ENCODE data around the gene CRB2.
"Not testable (repeated sequence)": the region's sequence is repeated elsewhere in the genome, so short reads cannot be mapped to it uniquely, and the experiment has no call there.

The CRB2 gene

DNA sequence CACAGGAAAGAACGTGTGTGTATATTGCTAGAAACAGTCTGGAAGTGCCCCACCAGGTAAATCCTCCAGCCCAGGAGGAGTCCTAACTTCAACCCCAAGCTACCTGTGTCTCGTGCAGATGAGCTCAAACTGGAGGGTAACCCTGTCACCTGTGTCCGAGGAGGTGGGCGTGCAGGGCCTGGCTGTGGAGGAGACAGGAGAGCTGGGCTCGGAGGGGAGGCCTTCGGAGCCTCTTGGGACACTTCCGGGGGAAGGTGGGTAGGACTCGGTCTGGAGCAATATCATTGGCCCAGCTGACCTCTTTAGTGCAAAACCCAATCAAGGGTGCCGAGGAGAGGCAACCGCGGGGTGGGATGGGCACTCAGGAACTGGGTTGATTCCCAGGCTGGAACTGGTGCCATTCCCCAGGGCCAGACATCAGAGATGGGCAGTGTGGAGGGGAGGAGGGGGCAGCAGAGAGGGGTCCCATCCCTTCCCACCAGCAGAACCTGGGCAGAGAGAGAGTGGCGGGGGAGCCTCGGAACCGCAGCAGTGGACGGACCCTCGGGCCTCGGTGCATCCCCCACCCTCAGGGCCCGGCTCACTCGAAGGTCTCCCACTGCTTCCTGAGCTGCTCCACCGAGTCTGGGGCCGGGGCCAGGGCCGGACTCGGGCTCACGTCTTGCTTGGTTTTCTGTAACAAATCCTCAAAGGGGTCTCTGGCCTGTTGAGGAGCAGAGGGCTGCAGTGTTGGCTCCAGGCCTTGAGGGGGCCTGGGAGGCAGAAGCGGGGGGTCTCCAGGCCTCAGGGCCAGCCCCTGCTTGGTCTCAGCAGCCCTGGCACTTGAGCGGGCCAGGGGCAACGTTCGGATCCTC is 25.1 kb downstream of the CRB2 start:
- no peak for DNase-seq (ENCODE audit: low read depth, low spot score)

DNA sequence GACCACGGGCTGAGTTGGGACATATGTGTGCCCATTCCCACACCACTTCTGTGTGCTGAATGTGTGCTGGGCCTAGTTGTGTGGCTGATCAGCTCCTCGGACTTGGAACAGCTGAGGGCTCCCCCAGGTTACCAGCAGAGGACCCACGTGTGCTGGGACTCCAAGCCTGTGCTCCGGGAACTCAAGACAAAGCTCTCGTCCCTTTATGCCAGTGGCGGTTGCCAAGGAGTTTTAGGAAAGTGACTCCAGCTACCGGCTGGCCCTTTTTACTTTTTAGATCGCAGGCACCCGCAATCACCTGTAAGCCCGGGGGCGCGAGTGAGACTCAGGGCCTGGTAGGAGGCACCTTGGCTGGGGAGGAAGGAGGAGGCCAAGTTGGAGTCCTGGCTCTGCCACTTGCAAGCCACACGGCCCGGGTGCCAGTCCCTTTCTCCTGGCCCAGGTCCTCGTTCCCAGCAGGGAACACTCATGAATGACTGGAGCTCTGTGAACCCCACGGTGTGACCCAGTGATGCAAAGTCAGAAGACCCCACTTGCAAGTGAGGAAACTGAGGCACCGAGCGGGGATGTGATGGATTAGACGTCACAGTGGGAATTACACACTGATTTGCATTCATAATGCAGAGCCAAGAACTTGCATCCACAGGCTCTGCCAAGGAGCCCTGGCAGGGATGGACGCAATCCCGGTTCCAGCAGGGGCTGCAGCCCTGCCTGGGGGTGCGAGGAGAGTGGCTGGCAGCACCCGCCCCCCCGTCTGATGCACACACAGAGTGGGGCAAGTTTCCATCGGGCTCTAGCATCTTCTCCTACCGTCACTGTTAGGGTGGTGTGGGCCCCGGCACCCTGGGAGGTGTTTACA is 26.9 kb downstream of the CRB2 start:
- DNase-seq (ENCODE audit: low read depth, low spot score): no peak

DNA sequence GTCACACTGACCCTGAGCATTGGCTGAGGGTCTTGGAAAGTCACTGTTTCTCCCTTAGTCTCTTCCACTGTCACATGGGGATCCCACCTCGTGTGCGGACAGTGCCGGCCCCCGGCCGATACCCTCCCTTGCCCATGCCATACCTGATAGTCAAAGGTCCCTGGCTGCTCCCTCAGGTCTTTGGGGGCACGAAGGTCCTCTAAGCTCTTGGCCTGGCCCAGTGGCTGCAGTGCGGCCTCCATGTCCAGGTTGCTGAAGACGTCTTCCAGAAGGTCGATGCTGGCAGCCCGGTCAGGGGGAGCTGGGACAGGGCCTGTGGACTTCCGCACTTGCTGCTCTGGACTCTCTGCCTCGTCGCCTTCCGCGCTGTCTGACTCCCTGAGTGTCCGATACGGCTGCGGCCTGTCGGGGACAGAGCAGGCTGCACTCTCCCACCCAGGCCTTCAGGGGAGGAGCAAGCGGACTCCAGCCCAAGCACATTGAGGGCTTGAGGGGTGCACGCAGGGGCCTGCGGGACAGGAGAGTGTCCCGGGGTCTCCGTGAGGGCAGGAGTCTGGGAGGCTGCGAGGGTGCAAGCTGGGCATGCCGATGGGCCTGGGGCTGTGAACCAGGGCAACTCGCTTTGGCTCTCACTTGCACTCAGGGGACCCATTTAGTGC is 27.6 kb downstream of the CRB2 start:
- no peak for DNase-seq (ENCODE audit: low read depth, low spot score)

DNA sequence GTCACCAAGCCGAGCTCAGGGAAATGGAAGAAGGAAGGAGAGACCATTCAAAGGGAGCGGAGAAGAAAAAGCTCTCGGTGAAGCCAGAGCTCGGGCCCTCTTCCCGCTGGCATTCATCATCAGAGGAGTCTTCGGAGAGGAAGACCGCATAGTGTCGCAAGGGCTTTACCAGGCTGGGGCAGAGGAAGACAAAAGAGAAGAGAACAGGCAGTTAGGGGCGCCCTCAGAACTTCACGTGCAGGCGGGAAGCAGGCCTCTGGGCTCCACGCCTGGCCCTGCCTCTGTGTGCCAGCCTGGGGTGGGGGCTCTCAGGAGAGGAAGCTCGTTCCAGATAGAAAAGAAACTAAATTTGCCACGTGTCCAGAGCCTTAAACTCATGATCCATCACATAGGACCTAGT is 31.7 kb downstream of the CRB2 start:
- no peak for DNase-seq (ENCODE audit: low read depth, low spot score)

DNA sequence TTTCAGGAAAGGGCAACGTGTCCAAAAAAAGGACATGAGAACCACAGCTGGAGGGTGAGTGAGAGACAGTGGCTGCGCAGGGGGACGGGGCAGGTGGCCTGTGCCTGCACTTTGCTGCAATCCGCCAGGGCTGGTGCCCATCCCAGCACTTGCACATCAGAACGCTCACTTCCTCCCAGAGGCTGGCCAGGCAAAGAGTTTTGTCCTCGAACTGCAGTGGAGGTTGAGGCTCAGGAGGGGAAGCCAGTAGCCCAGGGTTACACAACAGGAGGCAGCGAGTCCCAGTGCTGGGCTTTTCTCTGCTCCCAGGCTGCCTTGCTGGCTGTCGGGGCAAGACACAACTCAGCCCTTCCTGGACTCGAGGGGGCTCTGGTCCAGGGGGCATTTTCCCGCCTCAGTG is 33.1 kb downstream of the CRB2 start:
- no peak for DNase-seq (ENCODE audit: low read depth, low spot score)

DNA sequence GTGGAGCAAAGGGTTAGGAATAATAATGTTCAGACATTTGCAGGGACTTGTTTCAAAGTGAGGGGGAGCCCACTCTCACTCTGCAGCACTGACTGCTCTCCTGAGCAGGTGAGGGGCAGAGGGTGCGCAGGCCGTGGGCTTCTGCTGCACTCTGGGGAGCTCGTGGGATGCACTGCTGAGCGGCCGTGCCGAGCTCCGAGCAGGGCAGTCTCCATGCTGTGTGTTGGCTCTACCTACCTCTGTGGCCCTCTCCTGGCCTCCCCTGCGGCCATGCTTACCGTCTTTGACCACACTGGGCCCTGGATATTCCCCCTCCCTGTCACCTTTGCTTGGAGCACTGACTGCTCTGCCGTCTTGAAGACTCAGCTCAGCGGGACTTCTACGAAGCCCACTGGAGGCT is 33.7 kb downstream of the CRB2 start:
- no peak for DNase-seq (ENCODE audit: low read depth, low spot score)

DNA sequence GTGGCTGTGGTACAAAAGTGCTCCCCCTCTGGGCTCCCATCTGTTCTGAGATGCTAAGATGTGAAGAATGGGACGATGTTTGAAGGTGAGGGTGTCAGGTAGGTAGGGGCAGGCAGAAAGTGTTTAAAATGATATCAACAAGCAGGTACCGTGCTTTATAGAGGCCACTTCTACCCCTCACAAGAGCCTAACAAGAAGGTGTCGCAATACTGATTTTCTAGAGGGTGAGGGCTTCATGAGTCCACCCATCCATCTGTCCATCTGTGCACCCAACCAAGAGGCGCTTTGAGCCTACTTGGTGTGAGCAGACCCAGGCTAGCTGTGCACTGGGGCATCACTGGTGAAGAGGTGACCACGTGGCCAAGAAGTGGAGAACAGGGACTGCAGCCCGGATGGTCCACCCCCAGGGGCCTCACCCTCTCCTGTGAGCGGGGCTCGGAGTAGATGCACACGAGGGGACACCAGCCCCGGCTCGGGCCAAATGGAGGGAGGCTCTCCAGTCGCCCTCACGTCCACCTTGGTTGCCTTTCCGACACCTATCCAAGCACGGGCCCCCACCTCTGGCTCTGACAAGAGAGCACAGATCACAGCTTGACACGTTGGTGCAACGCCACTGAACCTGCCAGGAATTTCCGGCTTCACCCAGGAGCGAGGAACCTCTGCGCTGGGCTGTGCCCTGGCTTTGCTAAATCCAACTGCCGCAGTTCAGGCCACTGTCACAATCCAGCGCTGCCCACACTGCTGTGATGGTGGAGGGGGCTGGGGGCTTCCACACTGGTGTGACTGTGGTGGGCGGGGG is 34.5 kb downstream of the CRB2 start:
- no peak for DNase-seq (ENCODE audit: low read depth, low spot score)

DNA sequence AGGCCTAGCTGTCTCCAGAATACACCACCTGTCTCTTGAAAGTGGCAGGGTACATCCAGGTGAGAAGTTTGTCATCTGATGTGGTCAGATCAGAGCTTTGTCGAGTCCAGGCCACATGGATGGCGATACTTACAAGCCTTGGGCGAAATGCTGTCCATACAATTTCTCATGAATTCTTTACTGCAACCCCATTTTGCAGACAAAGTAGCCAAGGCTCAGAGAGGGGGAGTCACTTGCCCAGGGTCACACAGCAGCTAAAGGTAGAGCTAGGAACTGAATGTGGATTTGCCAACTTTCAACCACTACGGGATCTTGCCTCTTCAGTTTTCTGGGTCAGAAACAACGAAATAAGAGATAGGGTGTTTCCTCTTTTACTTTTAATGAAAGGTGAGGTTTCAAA is 35.2 kb downstream of the CRB2 start:
- DNase-seq (ENCODE audit: low read depth, low spot score): no peak

DNA sequence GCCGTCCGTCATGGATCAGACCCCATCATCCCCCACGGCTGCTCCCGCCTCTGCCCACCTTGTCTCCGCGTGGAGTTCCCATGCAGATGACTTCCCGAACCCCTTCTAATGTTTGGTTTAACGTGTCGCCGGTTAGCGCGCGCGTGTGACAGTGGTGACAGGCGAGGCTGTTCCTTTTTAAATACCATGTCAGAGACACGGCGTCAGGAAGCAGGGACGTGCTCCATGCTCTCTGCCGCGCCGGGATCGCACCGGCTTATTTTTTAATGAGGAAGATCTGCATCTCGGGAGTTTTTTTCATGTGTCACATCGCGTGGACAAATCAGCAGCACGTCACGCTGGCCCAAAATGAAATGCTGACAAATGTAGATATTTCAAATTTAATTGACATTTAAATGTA is 35.9 kb downstream of the CRB2 start:
- DNase-seq (ENCODE audit: low read depth, low spot score): no peak

DNA sequence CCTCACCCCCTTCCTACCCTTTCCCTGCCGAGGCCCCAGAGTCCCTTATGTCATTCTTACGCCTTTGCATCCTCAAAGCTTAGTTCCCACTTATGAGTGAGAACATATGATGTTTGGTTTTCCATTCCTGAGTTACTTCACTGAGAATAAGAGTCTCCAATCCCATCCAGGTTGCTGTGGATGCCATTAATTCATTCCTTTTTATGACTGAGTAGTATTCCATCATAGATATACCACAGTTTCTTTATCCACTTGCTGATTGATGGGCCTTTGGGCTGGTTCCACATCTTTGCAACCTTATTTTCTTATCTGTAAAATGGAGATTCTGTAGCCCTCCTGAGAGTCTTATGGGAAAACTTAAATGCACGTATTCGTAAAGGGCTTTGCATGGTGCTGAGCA is 36.8 kb downstream of the CRB2 start:
- no peak for DNase-seq (ENCODE audit: low read depth, low spot score)

DNA sequence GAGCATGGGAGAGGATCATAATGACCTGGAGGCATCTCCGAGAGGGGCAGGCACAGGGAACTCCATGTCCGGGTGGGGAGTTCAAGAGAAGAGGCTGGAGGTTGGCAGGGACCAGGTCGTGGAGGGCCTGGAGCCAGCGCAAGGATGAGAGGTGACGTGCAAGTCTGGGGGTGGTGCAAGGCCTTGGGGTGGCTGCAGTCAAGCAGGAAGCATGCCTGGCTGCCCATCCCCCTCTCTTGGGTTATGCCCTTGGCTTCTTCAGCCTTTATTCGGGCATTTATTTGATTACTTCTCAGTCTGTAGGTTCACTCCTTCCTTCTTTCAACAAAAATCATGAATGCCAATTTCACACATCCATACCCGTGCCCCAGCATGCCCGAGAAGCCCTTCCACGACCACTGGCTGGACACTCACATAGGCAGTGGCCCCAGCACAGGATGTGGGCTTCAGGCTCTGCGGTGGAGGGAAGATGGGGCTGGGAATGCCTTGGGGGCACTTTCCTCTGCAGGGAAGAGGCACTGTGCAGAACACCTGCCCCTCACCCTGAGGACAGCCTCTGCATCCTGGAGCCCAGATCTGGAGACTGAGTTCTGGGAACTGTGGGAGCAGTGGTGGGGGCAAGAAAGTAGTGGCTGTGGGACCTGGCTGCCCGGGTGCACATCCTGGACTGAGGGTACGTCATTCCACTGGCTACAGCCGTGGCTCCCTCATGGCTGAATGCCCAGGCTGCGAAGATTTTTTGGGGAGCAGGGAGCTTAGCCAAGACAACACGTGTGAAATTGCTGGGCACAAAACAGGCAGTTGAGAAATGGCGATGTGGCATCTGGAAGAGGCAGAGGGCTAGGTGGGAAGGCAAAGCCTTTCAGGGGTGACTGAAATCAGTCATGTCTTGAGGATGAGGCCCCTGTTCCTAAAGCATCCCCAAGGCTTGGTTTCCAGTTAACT is 38.6 kb downstream of the CRB2 start:
- no peak for DNase-seq (ENCODE audit: low read depth, low spot score)

DNA sequence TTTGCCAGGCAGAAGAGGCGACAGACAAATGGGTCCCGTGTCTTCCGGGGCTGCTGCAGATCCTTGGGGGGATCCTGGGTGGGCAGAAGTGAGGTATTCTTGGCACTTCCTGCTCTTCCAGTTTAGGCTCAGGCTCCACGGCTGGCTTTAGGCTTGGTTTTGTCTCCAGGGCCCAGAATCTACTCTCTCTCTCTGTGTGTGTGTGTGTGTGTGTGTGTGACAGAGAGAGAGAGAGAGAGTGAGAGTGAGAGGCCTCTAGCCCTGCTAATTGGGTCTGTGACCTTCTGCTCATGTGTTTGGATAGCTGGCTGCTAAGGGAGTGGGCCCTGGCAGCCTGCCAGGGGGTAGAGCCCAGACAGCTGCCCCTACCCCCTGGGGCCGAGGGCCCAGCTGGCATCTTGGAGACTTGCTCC is 39.3 kb downstream of the CRB2 start:
- DNase-seq (ENCODE audit: low read depth, low spot score): no peak

DNA sequence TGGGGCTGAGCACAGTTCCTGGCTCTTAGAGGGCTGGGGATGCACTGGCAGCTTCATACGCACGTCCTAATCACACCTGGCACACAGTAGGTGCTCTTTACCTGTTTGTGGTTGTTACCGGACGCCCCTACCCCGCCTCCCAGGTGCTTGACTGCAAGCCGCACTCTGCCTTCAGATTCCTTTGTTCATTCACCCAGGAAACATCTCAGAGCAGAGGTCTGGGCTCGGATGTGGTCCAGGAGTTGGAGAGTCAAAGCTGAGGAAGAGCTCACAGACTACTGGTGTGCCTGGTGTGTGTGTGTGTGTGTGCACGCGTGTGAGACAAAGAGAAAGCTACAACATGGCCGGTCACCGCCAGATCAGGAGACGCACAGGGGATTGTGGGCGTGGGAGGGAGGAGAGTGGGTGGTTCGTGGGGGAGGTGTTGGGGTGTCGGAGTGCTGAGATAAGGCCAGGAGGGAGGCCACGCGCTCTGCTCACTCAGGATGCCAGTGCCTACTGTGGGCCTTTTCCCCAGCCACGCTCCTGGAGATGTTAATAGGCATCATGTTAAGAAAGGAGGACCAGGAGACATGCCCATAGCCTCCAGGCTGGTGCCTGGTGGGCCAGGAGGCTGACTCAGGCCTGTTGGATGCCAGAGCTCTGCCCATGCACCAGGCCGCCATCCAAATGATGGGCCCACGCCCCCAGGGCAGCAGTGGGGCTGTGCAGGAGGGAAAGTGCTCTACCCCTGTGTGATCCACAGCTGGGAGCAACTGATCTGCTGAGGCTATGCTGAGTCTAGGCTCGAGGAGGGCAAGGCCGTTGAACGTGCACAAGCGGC is 39.9 kb downstream of the CRB2 start:
- DNase-seq (ENCODE audit: low read depth, low spot score): no peak

DNA sequence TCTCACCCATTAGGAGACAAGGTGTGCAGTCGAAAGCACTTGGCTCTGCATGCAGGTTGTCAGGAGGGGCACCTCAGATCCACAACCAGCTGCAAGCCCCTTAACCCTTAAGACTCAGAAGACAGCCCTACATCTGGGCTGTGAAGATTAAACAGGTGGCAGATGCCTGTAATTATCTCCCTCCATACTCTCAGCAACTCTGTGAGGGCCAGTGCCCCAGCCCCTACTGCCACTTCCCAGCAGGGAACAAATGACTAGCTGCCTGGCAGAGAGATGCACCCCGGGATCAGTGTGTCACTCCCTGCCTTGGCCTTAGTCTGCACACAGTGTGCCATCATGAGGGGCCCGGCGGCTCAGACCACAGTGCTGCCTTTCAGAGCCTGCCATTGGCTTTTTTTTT is 42.0 kb downstream of the CRB2 start:
- DNase-seq (ENCODE audit: low read depth, low spot score): no peak

DNA sequence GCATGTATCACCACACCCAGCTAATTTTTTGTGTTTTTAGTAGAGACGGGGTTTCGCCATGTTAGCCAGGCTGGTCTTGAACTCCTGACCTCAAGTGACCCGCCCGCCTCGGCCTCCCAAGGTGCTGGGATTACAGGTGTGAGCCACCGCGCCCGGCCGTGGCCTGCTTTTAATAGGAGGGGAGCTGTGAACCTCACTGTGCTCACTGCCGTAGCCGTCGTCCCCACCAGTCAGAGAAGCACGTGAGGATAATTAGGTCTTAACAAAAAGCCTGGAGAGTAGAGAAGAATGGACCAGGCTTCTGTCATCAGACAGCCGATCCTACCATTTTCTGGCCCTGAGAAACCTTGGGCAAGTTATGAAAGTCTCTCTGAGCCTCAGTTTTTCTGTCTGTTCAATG is 42.9 kb downstream of the CRB2 start:
- DNase-seq (ENCODE audit: low read depth, low spot score): not testable (repeated sequence)

DNA sequence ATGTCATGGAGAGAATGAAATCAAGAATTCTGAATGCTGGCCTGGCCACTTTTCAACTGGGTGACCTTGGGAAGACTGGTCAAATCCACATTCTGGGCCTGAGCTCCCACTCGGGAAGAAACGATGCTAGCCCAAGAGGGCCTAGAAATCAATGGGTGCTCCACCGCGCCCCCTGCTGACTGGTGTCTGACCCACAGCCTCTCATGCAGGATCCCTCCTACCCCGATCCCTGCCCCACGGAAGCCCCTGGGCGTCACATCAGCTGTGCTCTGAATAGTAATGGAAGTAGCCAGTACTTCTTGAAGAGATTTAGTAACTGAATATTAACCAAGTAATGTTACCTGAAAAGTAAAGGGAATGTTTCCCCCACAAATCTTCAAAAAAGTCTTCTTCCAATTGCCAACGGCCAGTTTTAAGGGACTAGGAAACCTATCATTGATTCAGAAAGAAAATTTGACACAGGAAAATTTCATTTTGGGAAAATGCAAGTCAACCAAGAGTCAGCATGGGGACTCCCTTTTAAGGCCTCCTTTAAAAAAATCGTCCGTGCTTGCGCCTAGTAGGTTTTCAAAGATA is 43.9 kb downstream of the CRB2 start:
- DNase-seq (ENCODE audit: low read depth, low spot score): no peak

DNA sequence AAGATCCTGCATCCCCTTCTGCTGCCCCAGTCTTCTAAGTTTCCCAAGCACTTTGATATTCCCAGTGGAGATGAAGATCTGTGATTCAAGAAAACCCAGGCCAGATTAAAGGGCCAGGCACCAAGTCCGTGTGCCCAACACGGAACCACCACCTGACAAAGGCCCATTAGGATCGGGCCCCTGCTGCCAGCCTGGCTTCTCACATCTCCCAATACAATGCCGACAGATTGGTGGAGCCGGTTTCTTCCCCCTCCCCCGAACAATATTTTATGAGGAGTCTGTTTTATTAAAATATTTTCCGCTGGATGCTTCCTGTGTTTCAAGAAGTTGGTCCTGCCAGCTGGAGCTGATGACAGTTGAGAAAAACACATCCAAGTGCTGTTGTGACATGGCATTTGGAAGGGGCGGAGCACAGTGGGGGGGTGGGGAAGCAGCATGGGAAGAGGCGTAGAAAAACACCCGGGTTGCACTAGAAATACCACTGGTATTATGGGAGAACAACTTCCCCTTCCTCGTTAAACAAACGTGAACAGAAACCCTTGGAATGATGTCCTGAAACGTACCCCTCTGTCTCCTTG is 45.0 kb downstream of the CRB2 start:
- DNase-seq (ENCODE audit: low read depth, low spot score): no peak

DNA sequence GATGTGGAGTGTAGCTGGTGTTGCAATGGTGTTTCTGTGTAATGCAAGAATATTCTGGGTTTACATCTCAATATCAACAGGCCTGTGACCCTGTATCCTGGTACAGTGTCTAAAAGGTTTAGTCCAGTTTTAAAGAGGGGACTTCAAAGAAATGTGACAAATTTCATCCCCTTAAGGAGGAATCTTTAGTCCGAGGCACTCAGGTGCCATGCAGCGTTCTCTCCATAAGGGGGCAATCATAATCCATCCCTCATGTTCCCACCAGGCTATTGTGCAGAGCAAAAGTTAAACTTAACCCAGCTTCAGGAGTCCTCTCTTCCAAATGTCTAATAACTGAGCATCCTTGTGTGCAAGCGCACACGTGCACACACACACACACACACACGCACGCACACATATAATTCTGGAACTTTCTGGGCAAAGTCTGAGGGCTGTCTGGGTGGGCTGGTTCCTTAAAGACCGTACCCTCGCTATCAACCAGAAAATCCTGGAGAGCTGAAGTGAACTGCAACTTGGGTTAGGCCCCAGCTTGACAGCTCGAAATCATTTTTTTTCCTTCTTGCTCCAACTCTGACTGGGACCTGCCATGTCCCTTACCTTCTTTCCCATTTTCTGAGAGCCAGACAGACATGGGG is 46.0 kb downstream of the CRB2 start:
- no peak for DNase-seq (ENCODE audit: low read depth, low spot score)

Data from iPS DF 19.7 (cell line).